ENCODE measurements around the gene CLDND2.

DNA sequence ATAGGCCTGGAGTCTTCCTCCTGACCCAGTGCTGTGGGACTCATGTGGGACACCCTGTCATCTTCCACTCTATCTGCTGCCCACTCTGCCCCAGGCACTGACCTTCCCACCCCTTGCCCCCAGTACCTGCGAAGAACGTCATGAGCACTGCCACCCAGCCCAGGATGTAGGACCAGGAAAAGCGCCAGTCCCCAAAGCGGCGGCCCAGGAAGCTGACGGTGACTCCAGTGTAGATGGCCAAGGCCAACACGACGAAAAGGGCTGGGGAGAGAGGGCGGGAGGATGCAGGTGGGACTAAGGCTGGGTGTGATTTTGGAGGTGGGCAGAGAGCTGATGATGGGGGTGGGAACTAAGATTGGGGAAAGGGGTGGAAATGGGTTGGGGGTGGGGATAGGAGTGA, 11.6 kb upstream of the CLDND2 start:
- TF ChIP-seq CTCF (IDR thresholded peaks at IDR 0.05; ENCODE audit: insufficient read depth, low read depth, low read length), result no peak
- no peak for TF ChIP-seq EZH2 (IDR thresholded peaks at IDR 0.05; ENCODE audit: insufficient read depth, low read length)

Data from astrocyte (in vitro differentiated cells and primary cell).